Measurements from ENCODE around the gene EYS.
"Not testable (repeated sequence)": the region's sequence is repeated elsewhere in the genome, so short reads cannot be mapped to it uniquely, and the experiment has no call there.

EYS gene

DNA sequence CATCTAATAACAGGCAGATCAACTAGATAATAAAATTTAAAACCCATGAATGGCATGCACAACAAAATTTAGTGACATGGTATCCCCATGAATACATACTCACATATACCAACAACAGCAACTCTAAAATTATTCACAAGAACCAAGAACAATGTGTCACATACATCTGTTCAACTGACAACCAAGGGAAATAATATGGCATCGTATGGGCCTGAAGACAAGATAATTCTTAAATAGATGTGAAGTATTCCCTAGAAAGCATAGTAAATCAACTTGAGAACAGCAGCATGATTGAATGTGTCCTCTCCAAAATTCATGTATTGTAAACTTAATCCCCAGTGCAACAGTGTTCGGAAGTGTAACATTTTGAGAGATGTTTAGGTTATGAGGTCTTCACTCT is 635.5 kb downstream of the EYS start:
- no peak for DNase-seq

DNA sequence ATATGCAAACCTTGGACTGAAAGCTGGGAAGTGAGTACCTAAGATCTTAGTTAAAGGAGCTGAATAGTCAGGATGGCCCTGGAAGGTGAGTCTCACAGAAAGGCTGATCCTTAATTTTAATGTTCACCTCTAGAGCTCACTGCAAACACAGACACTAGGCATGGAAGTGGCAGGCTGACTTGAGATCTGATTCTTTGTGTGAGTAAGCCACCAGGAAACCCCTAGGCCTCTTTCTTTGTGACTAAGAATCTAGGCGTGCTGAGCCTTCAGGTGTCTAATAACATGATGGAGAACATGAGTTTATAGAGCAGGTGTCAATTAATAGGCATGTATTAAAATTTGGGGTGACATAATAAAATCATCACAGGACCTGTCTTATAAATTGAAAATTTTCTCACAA is 642.2 kb downstream of the EYS start:
- DNase-seq: no peak

DNA sequence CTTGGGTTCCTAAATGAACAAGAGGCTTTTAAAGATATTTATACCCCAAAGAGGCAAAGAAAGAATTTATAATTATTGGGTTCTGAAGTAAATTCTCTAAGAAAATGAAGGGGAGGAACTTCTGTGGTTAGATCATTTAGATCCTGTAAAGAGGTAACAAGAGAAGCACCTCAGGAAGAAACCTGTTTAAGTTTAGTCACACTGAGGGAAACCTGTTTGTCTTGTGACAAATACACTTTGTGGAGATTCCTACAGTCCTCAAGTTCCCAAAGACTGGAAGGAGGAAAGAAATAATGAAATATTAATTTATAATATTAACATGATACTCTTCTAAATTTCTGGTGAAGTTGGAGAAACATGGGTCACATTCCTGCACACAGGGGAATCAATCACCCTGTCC is 647.5 kb downstream of the EYS start:
- no peak for DNase-seq

DNA sequence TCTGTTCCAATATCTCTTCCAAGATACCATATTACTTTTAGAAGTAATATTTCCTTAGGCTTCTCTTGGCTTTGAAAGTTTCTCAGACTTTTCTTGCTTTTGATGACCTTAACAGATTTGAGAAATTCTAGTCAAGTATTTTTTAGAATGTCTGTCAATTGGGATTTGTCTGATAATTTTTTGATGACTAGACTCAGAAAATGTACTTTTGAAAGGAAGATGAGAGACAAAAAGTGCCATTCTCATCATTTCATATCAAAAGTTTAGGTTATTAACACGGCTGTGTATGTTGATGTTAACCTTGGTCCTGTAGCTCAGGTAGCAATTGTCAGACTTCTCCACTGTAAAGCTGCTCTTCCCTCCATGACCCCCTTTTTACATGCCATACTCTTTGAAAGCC is 651.5 kb downstream of the EYS start:
- DNase-seq: no peak

DNA sequence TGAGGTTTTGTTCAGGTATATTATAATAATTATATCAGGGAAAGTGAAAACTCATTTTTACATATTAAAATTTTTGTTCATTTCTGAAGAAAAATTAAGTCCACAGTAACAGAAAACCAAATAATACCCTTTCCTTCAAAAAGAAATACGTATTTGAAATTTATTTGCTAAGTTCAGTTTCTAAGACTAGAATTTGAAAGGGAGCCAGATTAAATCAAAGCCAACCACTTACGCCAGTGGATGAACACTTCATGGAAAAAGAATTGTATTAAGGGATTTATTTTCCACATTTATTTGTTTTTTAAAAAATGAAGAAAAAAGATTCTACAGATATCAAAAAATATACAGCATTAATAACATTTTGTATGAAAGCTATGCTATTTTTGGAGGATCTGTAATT is 654.4 kb downstream of the EYS start:
- DNase-seq: no peak

DNA sequence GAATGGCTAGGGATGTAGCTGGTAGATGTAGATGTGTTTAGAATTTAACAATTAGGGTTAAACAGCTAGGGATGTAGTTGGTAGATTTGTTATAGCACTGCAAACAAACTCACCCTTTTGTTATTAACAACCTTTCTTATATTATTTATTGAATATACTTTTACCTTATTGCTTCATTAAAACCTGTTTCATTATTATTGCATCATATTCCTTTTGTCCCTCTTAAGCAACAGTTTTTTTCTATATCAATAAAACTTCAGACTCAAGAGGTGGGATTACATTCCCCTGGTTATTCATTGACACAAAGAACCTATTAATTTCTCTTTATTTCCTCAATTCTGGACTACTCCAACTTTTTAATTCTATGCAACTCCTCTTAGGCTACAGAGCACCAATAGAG is 661.2 kb downstream of the EYS start:
- DNase-seq: no peak

DNA sequence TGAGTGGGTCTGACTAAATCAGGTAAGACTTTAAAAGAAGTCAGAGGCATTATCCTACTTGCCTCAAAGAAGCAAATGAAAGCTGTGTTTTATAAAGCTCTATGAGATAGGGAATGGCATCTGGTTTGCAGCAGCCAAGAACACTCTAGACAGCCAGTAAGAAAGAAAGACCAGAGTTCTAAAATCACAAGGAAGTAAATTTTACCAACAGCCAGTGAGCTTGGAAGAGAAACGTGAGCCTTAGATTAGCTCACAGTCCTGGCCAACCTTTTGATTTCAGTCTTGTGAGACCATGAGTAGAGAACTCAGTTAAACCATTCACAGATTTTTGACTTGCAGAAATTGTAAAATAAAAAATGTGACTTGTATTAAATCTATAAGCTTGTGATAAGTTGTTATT is 693.0 kb downstream of the EYS start:
- DNase-seq: no peak

DNA sequence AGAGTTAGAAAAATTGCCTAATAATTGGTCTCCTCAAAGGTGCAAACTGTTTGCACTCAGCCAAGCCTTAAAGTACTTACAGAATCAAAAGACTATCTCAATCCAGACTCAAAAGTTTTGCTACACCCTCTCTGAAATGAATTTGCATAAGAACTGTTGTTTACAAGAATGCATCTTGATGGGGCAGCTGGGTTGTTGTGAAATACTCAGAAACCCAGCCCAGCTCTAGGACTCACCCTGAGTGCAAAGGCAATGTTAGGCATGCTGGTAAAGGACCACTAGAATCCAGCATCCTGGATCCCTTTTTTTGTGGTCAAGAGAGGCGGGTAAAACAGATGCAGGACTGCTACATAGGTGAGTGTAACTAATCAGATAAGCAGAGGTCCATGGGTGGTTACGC is 700.2 kb downstream of the EYS start:
- DNase-seq: no peak

DNA sequence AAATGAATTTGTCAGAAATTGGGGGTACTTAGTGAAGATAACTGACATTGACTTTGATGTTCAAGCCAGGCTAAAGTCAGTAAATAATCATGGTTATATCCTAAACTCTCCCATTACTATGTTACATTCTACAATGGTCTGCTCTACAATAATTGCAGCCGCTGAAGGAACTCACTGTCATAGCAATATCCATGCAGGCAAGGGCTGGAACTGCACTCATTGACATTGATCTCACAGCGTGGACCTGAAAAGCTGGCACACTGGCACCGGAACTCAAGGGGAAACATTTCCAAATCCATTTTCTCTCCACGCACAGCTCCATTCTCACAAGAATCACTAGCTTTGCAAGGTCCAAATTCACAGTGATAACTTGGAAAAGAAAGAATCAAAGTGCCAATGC is 702.7 kb downstream of the EYS start:
- DNase-seq: no peak

DNA sequence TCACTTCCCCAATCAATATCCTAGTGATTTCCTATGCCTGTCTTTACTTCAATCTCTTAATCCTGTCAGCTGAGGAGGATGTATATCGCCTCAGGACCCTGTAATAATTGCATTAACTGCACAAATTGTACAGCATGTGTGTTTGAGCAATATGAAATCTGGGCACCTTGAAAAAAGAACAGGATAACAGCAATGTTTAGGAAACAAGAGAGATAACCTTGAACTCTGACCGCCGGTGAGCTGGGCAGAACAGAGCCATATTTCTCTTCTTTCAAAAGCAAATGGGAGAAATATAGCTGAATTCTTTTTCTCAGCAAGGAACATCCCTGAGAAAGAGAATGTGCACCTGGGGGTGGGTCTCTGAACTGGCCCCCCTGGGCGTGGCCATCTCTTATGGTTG is 704.1 kb downstream of the EYS start:
- DNase-seq: not testable (repeated sequence)

DNA sequence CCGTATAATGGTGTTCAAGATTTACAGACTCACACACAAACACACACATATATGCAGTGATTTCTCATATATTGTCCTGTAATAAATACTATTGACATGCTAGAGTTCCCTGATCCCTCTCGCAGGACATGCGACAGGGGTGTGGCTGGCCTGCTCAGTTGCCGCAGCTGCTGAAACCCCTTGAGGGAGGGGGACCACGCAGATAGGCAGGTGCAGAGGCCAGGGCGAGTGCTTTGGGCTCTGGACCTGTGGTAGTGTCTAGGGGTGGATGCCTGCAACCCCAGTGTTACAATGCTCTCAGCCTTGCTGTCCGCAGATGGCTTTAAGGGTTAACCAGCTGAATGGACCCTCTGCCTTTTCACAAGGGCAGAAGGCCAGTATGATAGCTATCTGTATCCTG is 706.2 kb downstream of the EYS start:
- no peak for DNase-seq

DNA sequence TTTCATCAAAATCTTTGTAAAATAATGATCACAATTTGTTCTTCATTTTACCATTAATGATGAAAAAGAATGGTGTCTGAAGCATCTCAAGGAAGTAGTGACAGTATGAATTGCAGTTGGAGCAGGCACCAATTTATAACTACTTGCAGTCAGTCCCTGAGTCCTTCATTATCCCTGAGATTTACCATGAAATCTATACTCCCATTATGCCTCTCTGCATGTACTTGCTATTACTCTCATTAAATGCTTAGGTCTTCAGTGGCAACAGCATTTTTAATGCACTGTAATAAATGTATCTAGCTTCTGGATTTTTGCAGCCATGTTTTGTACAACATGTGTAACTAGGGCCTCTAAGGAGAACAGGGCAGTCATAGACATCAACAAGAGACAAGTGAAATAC is 708.8 kb downstream of the EYS start:
- no peak for DNase-seq

DNA sequence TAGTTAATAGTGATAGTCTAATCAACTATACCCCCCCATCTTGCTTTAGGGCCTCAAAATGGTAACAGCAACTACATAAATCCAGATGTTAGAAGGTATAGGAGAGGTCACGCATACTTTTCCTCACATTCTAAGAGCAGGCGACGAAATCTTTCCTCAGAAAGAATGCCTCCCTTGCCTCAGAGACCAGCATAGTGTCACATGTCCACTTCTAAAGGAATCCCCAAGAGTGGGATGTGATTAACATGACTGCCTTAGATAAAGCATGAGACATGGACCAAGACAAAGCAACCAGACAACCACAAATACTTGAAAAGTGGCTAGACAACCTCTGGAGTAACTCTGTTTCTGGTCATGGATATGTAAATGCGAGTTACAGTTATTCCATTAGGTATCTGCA is 710.7 kb downstream of the EYS start:
- no peak for DNase-seq

DNA sequence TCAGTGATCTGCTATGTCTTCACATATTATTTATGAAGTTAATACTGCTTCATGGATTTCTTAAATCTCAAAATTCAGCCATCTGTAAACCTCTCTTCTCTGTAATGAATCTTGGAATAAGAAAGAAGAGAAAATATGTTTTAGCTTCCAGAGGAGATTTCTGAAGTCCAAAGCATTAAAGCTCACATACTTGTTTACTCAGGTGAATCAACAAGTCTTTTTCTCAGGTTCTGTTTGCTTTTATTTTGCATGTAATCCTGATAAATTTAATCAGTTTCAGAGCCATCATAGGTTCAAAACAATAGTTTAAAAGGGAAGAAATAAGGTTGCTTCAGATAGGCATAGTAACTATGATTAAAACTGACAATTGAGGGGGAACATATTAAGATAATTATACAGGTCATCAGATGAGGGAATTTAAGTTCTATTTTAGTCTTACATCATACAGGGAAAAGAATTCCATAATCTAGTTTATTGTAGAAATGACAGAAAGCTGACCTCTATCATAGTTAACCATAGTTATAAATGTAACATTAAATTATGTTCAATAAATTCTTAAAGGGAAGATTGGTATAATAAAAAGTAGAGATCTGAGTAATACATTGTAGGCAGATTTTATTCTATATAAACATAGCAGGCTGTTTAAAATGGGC is 716.2 kb downstream of the EYS start:
- no peak for DNase-seq

DNA sequence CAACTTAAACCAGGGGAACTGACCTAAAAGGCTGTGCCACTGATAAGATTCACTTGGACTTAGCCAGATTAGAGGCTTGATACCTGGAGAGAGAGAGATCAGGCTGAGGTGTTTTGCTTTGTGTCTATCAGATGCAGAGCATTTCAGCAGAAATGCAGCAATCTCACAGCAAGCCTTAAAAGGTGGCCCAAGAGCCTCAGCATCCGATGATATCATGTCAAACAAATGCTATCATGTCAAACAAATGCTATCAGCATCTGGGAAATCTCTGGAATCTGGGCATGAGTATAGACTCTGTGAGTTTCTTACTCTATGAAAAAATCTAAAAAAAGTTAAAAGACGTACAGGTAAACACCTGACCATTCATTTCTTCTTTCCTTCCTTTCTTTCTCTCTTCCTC is 718.9 kb downstream of the EYS start:
- no peak for DNase-seq

DNA sequence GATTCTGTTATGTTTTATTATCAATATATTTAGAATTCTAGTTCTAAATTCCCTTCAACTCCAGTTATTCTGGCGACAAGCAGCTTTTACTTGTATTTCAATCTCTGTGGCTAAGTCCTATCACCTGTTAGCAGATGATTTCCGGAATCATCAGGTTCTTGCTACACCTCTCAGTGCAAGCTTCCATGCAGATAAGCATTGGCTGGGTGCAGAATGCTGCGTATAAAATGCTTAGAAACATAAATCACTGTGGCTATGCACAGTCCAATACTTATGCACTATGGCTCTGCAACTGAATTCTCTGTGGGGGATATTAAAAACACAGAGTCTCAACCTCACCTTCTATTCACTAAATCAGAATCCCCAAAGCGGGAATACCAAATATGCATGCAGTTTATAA is 720.0 kb downstream of the EYS start:
- no peak for DNase-seq

DNA sequence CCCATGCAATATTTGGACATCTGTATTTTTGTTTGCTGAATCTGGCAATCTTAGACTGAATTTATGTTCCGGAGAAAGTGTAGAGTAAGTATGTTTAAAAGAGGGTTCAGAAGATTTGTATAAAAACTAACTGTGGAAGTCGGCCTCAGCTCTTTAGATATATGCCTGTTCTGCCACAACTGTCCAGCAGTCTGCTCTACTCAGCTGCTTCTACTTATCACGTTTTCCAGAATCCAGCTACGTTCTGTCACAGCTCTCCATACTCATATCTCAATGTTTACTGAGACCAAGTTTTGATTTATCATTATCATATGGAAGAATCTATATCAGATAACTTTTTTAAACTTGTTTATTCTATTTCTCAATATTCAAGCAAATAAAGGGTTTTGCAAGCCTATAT is 721.3 kb downstream of the EYS start:
- DNase-seq: no peak

DNA sequence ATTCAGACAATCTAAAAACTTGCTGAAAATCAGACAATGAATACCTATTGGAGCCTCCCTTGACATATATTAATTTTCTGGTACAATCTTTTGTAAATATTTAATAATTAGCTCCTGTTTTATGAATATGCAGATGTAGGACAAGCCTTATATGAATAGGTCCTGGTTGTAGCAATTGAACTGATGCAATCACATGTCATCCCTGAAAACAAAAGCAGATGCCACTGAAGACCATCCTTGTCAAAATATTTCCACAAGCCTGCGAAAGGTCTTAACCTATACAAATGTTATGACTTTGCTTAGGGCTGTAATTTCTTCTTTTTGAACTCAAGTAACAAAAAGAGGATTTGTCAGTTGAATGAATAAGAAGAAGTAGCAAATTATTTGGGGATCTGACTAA is 722.1 kb downstream of the EYS start:
- no peak for DNase-seq

DNA sequence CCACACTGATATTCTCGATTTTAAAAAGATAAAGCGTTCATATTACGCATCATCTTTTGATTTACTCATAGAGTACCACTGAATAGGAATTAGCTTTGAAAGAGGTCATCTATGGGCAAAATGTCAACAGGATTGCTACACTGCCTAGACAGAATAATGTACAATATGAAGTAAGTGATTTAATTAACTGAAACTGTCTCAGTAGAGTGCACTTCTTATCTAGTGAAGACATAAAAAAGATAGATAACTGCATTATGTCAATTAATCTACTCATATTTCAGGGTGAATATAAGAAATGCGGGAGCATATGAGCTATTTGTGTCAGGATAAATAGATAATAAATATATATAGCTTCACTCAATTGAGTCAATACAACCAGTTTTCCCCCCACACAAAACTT is 723.9 kb downstream of the EYS start:
- no peak for DNase-seq

DNA sequence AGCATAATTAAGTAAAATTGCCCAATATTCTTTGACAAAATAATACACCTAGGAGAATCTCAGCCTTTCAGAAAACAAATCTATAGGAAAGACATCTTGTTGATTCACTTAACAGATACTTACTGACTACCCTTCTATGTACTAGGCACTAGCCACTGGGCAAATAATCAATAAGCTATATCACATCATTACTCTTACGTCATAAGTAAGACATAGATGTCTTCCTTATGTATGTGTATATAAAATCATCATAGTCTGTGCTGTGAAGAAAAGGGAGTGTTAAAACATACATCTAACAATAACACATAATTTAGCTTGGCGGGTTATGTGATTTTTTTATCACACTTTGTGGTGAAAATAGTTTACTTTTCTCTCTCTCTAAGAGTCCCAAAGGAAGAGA is 733.9 kb downstream of the EYS start:
- no peak for DNase-seq

DNA sequence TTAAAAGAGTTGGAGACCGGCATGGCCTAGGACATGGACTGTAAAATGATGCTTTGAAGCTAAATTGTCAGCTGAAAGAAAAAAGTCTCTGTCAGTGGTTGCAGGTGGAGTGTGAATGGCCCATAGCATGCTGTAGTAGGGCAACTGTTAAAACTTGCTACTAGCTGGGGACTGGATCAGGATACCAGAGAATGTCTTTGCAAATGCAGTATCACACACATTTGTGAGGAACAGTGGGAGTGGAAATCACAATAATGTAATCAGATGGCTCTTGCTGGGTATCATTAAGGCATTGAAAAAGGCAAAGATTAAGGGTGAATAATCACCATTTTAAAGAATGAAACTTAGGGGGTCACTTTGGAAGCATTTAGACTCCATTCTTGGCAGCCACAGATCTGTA is 737.9 kb downstream of the EYS start:
- no peak for DNase-seq

DNA sequence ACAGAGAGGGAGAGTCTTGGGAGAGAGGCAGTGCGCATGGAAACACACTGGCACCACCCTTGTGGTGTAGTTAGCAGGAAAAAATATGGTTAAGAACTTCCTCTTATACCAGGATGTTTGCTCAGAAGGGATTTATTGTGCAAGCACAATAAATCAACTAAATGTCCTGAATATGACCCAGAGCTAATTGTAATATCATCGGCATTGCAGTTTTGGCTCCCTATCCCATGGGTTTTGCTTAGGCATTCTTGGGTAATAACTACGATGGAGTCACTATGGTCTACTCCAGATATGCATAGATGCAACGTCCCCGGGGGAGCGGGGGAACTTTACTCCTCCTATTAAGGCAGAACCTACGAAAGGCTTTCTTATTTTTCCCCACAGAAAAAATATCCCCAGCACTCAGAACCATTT is 751.6 kb downstream of the EYS start:
- no peak for DNase-seq

DNA sequence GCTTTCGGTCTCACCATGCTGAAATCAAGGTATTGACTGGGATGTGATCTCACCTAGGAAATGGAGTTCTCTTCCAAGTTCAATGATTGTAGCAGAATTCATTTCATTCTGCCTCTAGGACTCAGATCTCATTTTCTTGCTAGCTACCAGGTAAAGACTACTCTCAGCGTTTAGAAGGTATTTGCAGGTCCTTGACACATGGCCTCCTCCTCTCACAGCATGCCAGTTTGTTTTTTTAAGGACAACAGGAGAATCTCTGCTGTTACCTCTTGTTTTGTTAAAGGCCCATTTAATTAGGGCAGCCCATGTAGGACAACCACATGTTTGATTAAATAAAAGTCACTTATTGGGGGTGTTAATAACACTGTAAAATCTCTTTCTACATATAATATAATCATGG is 757.8 kb downstream of the EYS start:
- no peak for DNase-seq

DNA sequence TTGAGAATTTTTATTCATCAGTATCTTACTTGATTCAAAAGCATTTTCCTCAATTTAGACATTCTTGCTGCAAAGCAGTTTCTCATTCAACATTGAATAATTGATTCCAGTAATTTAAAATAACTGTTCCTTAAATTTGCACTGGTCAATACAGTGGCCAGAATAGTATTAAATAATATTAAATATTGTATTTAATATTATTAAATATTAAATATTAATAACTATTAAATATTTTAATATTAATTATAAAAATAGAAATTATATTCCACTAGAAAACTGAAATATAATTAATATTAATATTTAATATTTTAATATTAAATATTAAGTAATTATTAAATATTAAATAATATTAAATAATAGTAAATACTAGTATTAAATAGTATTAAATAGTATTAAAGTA is 758.8 kb downstream of the EYS start:
- DNase-seq: no peak

DNA sequence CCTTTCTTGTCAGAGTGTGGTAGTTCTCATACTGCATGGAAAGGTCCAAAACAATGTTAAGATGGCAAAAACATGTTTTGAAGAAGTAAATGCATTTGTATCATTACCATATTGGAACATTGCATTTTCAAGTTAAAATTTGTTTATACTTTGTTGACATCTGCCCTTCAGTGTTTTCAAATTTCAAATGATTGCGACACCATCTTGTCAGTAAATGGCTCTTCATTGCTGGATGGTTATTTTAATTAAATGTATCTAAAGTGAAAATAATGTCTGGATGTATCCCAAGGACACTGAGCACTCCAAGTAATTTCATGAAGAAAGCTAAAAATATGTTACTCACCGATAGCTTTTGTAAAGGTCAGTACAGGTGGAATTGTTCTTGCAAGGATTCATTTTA is 761.6 kb downstream of the EYS start:
- no peak for DNase-seq

DNA sequence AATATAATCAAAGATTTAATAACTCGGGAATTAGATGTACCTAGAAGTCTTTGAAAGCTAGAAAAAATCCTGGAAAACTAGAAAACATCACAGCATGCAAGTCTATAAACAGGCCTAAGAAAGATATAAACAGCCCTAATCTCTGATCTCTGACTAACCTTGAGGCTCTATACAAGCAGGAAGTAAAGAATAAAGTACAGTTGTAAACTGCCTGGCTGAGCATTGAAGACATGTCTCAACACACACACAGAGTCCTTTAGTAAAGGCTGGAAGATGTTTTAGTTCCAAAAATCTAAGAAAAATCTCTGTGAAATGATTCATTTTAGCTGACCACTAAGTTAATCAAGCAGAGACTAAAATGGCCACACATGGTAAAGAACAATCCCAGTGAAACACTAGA is 774.5 kb downstream of the EYS start:
- DNase-seq: no peak
